SW 1271 (cell line): ENCODE data around the gene FCER2.
A peak's percentile ranks its signal among the peaks of the same experiment; 100 is the strongest.

Experiments
- DNase-seq, 2 experiments: peaks; one replicate each; lab custom pipeline; 2025; lab: John Stamatoyannopoulos, UW

Gene FCER2

DNA sequence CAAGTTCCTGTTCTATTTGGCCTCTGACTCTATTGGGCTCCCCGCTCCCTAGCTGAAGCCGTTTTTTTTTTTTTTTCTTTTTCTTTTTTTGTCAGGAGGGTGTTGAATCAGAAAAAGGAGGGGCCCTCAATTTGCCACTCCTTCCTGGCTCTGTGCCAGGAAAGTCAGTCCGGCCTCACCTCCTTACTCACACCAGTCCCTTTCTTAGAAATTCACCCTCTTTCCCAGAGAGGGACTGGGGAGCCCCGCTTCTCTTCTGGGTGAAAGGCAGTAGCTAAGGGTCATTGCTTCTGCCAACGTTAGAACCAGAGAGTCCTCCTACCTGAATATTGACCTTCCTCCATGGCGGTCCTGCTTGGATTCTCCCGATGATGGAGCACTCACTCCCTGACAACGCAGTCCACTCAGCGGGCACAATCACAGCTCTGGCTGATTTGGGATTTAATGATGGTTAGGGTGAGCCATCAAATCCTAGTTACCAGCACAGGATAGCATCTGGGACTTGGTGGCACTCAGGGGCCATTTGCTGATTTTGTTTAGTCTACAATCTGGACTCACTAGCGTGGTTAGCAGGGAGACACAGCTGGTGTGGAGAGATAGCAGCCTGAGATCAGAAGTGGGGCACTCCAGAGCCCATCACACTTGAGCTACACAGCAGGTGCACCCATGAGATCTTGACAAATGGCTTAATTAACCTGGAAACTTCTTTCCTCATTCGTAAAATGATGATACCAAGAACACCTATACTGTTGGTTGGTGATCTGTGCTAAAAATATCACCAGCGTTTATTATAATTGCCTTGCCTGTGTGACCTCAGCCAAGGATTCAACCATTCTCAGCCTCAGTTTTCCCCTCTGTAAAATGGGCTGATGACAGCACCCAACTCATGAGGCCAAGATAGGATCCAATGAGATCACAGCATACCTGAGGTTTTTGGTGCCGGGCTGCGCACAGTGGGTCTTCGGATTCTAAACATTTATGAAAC is 2.2 kb downstream of the FCER2 start:
- DNase-seq, result no peak

DNA sequence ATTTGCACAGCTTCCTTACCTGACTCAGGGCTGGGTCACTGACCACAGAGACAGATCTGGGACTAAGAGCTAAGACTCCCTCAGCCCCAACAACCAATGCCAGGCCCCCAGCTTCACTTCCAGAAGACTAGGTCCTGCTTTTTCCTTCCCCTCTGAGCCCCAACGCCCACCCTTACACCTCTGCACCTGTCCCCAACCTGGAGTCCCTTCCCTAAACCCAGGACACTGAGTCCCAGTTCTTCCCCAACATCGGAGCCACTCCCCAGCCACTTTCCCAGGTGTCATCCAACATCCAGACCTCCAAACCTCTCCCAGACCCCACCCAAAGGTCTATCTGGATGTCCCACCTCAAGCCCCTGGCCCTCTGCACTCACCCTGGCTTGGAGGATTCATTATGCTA is 2.9 kb downstream of the FCER2 start:
- DNase-seq, result no peak

DNA sequence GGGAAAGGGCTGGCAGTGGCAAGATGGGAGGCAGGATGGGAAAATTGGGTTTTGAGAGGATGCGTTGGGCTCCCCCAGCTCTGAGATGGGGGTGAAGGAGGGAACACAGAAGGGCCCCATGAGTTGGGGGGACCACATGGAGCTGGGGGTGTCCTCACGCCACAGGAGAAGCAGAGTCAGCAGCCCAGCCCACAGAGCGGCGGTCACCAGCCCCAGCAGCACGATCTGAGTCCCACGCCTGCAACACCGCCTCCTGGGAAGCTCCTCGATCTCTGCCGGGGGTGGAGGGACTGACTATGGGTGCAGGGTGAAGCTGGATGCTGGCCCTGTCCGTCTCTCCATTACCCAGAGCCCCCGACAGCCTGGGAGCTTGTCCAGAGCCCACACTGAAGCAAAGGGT is 3.3 kb downstream of the FCER2 start:
- no peak for DNase-seq

DNA sequence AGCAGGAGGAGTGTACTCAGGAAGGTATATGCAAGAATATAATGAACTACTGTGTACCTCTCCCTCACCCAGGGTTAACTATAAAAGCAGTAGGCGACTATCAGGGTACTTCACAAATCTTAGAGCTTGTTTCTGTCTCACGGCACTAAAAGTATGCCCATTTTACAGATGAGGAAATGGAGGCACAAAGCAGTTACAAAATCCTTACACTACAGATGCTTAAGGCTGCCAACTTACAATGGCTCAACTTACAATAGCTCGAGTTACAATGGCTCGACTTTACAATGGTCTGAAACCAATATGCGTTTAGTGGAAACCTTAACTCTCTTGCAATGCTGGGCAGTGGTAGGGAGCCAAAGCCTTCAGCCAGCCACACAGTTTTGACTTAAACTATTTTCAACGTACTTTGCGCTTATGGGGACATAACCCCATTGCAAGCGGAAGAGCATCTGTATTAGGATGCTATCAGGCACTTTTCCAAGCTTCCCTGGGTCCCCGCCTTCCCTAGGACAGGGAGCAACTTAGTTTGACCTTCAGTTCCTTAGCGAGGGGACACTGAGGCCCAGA is 4.1 kb downstream of the FCER2 start:
- DNase-seq, result no peak

DNA sequence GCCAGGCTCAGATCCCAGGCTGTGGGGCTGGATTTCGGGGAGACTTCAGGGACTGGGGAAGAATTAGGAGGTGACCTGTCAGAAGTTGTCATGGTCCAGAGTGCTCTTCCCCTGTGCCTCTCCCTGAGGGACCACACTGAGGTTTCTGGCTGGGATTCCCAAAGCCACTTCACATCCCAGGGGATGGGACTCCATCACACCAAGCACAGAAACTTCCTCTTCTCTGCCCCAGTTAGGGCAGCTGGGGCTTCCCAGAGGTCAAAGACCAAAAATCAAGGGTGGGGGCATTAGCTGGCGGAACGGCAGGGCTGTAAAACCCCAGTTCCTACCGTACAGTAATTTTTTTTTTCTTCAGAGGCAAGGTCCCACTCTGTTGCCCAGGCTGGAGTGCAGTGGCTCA is 7.4 kb downstream of the FCER2 start:
- no peak for DNase-seq

DNA sequence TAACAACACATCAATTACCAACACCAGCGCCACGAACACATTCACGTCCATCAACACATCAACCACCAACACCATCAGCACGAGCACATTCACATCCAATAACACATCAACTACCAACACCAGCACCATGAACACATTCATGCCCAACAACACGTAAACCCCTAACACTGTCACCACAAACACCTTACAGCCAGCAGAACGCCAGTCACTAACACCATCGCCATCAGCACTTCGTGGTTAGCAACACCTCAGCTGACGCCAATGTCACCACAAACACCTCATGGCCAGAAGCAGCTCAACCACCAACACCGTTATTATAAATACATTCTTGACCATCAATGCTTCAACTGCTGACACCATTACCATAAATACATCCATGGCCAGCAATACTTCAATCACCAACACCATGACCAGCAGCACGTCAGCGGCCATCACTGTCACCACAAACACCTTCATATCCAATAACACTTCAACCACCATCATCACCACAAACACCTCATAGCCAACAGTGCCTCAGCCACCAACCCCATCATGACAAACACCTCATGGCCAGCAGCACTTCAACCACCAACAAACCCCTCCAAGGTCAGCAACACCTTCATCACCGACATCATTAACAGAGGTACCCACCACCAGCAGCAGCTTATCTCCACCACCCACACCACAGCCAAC is 9.4 kb downstream of the FCER2 start:
- DNase-seq, result no peak

DNA sequence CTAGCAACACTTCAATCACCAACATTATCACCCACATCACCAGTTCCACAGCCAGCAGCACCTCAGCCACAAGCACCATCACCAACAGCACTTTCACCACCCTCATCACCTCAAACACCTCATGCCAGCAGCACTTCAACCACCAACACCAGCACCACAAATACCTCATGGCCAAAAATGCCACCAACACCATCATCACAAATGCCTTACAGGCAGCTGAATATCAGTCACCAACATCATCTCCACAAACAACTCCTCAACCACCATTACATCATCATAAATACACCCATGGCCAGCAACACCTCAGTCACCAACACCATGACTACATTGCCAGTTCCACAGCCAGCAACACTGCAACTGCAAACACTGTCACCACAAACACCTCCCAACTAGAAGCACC is 10.4 kb downstream of the FCER2 start:
- DNase-seq, result no peak

DNA sequence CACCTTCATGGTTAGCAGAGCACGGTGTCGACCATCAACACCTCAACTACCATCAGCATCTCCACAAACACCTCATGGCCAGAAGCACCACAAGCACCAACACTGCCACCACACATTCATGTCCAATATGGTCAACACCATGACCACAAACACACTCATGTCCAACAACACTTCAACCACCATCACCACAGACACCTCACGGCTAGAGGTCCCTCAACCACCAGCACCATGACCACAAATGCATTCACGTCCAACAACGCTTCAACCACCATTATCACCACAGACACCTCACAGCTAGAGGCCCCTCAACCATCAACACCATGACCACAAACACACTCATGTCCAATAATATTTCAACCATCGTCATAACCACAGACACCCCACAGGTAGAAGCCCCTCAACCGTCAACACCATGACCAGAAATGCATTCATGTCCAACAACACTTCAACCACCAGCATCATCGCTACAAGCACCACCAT is 11.1 kb downstream of the FCER2 start:
- DNase-seq, result no peak

DNA sequence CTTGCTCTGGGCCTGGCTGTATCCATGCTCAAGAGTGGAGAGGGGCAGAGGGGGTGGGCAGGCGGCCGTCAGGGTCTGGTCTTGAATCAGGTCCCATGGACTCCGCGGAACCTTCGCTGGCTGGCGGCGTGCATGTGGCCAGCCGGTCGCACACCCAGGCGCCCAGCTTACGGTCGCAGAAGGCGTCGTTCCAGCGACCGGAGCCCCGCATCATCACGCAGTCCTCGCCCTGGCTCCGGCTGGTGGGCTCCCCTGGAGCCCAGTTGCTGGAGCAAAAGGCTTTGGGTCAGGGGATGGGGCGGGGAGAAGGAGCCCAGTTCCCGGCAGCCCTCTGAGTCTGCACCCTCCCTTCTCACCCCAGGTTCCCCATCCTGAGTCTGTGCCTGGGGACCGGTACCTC is 12.8 kb downstream of the FCER2 start:
- no peak for DNase-seq

DNA sequence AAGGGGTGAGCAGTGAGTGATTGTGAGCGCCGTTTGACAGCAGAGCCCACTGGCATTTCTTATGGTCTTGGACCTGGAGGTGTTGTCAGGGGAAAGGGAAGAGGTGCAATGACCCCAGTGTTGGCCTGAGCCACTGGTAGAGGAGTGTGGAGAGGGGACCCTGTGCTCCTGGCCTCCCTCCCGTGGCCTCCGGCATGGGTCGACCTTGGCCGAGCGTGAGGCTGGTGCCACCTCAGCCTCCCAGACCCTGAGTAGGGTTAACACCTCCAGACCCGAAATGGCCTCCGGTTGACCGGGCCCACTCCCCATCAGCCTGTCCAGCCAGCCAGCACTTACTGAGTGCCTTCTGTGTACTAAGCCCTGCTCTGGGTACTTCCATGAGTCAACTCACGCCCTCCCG is 14.8 kb downstream of the FCER2 start:
- DNase-seq, result no peak

DNA sequence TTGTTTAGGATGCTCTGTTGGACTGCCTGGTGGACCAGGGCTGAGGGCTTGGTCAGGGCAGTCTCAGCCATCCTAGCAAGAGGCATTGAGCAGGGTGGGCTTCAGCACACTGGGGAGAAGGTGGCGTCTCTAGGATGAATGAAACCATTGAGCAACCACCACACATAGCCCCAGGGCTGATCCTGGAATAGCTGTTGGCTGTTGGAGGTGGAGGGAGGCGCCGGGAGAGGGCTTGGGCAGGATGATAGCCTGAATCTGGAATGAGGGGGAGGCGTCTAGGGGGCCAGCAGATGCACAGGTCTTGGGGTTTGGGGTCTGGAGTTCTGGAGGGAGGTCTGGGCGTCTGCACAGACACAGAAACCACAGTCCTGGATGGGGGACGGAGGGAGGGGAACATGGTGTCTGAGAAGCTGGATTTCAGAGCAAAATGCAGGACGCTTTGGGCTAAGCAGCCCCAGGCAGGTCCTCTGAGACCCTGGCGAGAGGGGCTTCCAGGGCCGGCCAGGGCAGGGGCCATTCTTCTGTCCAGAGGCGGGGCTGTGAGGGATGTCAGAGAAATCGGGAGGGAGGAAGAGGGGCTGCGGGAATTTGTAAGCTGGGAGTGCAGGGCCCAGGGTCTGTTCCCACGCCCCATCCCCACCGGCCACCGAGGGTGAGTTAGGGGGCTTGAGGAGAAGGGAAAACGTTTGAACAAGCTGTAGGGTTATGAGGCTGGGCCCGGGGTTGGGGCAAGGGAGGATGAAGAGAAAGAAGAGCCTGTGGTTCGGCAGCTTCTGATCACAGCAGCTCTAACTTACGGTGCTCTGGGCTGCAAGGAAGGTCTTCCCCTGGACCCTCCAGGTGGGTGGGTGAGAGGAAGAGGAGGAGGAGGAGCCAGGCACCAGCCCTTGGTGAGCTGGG is 16.1 kb downstream of the FCER2 start:
- no peak for DNase-seq

DNA sequence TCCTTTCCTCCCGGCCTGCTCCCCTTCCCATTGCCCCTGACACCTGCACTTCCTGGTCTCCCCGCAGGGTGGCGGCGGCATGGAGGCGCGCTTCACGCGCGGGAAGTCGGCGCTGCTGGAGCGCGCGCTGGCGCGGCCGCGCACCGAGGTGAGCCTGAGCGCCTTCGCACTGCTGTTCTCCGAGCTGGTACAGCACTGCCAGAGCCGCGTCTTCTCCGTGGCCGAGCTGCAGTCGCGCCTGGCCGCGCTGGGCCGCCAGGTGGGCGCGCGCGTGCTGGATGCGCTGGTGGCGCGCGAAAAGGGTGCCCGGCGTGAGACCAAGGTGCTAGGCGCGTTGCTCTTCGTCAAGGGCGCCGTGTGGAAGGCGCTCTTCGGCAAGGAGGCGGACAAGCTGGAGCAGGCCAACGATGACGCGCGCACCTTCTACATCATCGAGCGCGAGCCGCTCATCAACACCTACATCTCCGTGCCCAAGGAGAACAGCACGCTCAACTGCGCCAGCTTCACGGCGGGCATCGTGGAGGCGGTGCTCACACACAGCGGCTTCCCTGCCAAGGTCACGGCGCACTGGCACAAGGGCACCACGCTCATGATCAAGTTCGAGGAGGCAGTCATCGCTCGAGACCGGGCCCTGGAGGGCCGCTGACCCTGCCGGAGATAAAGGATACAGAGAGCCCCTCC is 19.6 kb downstream of the FCER2 start:
- DNase-seq, result no peak

DNA sequence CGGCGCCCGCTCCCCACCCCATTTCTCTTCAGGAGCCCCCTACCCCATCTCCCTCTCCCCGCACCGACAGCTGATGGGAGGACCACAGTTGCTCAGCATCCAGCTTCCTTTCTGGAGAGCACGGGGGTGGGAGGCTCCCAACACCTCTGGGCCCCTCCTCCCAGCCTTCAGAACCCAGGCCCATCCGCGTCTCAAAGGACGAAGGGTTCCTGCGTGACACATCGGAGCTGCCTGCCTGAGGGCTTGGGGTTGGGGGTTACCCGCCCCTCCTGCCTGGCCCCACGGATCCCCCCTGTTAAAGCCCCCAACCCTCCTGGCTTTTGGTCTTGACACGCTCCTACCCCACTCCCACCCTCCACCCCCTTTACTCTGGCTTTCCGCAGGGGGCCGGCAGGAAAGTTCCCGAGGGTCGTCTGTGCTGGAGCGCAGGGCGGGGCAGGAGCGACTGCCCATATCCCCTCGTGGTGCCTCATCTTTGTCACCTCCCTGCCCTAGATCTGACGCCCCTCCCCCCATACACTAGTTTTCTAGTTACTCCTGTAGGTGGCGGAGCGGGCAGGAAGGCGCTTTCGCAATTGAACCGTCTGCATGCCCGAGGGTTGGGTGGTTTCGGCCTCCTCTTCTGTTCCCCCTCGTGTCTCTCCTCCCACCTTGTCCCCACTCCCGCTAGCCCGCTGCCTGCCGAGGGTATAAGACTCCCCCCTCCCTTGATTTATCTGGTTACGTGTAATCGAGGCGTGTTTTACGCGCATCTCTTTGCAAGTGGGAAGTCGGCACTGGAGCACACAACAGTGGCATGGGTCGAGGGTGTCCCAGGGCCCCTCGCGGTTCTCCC is 20.4 kb downstream of the FCER2 start:
- DNase-seq, result peak in 1 of 2 experiments; percentile 48

DNA sequence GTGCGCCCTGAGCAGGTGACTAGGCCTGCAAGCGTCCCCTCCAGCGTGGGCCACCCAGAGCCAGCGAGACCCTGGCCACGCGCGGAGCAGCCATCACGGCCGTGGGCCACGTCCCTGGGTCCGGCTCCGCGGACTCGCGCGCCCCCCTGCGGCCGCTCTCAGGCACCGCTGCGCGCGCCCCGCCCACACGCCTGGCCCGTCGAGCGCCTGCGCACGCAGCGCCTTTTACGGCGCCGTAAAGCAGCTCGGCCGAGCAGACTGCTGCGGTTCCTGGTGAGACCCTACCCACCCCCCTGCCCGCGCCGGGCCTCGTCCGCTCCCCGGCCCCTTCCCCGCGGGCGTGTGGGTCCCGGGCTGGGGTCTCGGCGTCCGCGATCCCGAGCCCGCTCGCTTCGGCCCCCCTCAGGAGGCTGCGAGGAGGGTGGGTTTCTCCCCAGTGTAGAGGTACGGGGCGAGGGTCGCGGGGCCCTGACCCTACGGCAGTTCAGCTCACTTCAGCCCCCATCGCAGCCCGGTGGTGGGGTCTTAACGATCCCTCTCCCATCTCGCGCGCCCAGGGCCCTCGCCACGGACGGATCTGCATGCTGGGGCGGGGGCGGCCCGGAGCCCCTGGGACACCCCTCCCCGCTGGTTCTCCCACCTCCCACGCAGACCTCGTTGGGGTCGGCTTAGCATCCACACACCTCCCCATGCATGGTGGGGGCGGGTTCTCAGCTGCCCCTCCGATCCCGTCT is 21.2 kb downstream of the FCER2 start, which contains the start of gene TRAPPC5:
TSS of gene TRAPPC5 (plus strand) at position 228 of the 734 bp plus-strand sequence. CDS start 1,421 bp downstream, outside the sequence.
- peak in 1 of 2 experiments; percentile 58 for DNase-seq

DNA sequence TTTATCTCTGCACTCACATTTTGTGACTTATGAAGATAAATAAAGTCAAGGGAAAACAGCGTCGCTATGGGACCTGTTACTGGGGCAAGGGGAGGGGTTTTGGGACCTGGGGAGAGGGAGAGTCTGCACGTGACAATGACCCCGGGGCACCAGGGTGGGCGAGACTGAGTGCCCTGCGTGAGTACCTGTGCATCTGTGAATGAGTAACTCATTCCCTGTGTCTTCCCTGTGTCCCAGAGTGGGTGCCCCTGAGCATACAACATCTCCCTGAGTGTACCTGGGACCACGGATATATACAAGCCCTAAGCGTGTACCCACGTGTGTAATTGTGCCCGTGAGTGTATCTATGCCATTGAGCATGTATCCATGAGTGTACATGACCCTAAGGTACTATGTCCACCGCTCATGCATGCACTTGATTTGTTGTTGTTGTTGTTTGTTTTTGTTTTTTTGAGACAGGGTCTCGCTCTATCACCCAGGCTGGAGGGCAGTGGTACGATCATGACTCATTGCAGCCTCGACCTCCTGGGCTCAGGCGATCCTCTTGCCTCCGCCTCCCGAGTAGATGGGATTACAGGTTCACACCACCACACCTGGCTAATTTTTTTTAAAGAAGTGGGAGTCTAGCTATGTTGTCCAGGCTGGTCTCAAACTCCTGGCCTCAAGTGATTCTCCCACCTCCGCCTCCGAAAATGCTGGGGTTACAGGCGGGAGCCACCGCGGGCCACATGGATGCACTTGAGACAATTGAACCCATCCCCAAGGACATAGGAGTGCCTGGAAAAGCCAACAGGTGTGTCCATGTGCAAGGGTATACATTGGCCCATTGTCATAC is 21.9 kb downstream of the FCER2 start:
- DNase-seq, result no peak

DNA sequence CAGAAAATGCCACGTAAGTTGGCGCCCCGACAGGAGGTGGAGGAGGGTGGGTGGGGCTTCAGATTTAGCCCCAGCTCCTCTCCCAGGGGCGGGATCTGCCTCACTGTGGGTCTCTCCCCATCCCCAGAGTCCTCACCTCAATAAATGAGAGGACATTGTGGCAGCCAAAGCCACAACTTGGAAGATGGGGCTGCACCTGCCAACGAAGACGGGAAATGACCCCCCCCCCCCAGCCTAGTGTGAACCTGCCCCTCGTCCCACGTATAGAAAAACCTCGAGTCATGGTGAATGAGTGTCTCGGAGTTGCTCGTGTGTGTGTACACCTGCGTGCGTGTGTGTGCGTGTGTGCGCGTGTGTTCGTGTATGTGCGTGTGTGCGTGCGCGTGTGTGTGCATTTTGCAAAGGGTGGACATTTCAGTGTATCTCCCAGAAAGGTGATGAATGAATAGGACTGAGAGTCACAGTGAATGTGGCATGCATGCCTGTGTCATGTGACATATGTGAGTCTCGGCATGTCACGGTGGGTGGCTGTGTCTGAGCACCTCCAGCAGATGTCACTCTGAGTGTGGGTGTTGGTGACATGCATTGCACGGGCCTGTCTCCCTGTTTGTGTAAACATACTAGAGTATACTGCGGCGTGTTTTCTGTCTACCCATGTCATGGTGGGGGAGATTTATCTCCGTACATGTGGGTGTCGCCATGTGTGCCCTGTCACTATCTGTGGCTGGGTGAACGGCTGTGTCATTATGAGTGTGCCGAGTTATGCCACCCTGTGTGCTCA is 22.8 kb downstream of the FCER2 start:
- no peak for DNase-seq

DNA sequence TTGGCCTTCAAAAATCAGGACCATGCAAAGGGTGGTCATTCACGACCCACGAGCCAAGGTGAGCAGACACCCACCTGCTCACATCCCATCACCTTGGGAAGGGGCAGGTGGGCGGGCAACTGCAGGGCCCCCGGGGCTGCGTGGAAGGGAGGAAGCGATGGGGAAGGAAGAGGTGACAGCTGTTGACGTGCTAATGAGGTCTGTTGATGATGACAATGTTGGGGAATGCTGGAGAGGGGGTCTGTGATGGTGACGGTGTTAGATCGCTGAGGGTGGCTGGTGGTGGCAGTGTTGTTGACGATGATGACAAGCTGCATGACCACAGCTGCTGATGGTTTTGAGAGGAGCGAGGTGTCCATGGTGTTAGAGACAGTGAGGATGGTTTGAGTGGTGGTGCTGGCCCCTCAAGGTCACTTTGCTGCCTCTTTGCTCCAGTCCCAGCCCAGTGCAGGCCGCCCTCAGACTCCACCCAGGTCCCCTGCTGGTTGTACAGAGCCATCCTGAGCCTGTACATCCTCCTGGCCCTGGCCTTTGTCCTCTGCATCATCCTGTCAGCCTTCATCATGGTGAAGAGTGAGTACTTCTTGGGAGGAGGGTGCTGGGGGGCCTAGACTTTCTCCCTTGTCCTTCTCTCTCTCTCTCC is 24.1 kb downstream of the FCER2 start:
- no peak for DNase-seq
